K562 (cell line): ENCODE results near the gene NELFE. TPM values are rescaled to one million over a fixed set of nuclear protein-coding genes. Genes with fewer than 3 reads are reported as not detected.

ENCODE experiments used
- ATAC-seq: fragments of 200-7000 bp; cut with Tn5 transposase; 3 replicates; pipeline ENCODE4 v1.9.1; 2020; ENCODE audit warnings: moderate library complexity
- BruUV-seq: library from RNA; stranded (reverse); fragments of 400-500 nt; replicated peaks from 2 replicates; lab custom pipeline; 2021; lab: Mats Ljungman, UMichigan
- CTCF ChIA-PET: fragments of 300-600 bp; formaldehyde crosslinking; extraction: SDS; loops from one replicate; lab custom pipeline; 2021; ENCODE audit warnings: low intra/inter-chr PET ratio; lab: Yijun Ruan, JAX
- POLR2A ChIA-PET: fragments of 300-600, 350-650 bp; sonication (Branson Sonifier 250); formaldehyde crosslinking; extraction: SDS; loops from one replicate; lab custom pipeline; 2021; ENCODE audit warnings: antibody characterized with exemption, inconsistent platforms; lab: Yijun Ruan, JAX
- DNase-seq, 4 experiments: peaks; one replicate each; pipeline versions ENCODE4 v3.0.0 to v3.0.0-alpha.2; 2011 to 2018; ENCODE audit warnings: low spot score in 3 of 4, mixed read lengths in 3 of 4; ENCODE audit errors: extremely low read depth in 1 of 4
- FAIRE-seq: peaks from 2 replicates; lab custom pipeline; 2011; peaks lifted over from hg19 to GRCh38; lab: Jason Lieb, UNC
- H2AFZ ChIP-seq: 2 replicates; pipeline ENCODE4 v1.6.0; 2011; ENCODE audit warnings: low read depth, low read length, control low read depth, inconsistent platforms
- H3K27ac ChIP-seq: fragments of 200-600 bp; 3 replicates; pipeline ENCODE4 v1.8.0; 2011; ENCODE audit warnings: low read depth, mild to moderate bottlenecking, control low read depth, inconsistent platforms, low read length, moderate library complexity, mixed read lengths; ENCODE audit errors: extremely low read depth
- H3K27me3 ChIP-seq, 2 experiments: fragments of 300-600 bp in 1 of 2; 2 replicates in 1 of 2; 3 replicates in 1 of 2; pipeline versions ENCODE4 v1.6.0 to v1.8.0; 2011; ENCODE audit warnings: inconsistent platforms in 2 of 2, low read length in 2 of 2, mild to moderate bottlenecking in 1 of 2, mixed read lengths in 1 of 2, moderate library complexity in 1 of 2; ENCODE audit not compliant: control insufficient read depth in 2 of 2, insufficient read depth in 2 of 2
- H3K36me3 ChIP-seq: fragments of 300-600 bp; 3 replicates; pipeline ENCODE4 v1.8.0; 2011; ENCODE audit warnings: mild to moderate bottlenecking, low read length, inconsistent platforms; ENCODE audit not compliant: control insufficient read depth, insufficient read depth
- H3K4me1 ChIP-seq, 2 experiments: fragments of 200-600 bp in 1 of 2; replicated peaks in 1 of 2; 2 replicates in 1 of 2; 3 replicates in 1 of 2; pipeline versions ENCODE4 v1.5.1 to v1.8.0; 2011; ENCODE audit warnings: inconsistent platforms in 2 of 2, low read length in 2 of 2, mild to moderate bottlenecking in 1 of 2, mixed read lengths in 1 of 2, moderate library complexity in 1 of 2; ENCODE audit not compliant: control insufficient read depth in 2 of 2, insufficient read depth in 2 of 2
- H3K4me2 ChIP-seq: 2 replicates; pipeline ENCODE4 v1.6.1; 2011; ENCODE audit warnings: low read length, control low read depth, inconsistent platforms, mixed read lengths; ENCODE audit not compliant: insufficient read depth
- H3K4me3 ChIP-seq: fragments of 200-600 bp; sonication (generic), shearing (Covaris generic); 2 replicates; pipeline ENCODE4 v1.5.1; 2016; ENCODE audit warnings: control low read depth, inconsistent platforms
- H3K79me2 ChIP-seq: fragments of 200-600 bp; 3 replicates; pipeline ENCODE4 v1.8.0; 2011; ENCODE audit warnings: low read length, inconsistent platforms; ENCODE audit not compliant: control insufficient read depth, insufficient read depth
- H3K9ac ChIP-seq, 2 experiments: 2 replicates each; pipeline versions ENCODE4 v1.6.0 to v1.6.1; 2011; ENCODE audit warnings: low read depth in 2 of 2, low read length in 2 of 2, control low read depth in 1 of 2, inconsistent platforms in 1 of 2, mild to moderate bottlenecking in 1 of 2, mixed read lengths in 1 of 2; ENCODE audit not compliant: insufficient read depth in 1 of 2
- H3K9me1 ChIP-seq: one replicate; pipeline ENCODE4 v1.6.0; 2011; ENCODE audit warnings: inconsistent platforms, mild to moderate bottlenecking, low read length, moderate library complexity; ENCODE audit not compliant: control insufficient read depth, insufficient read depth
- H3K9me3 ChIP-seq: replicated peaks from 2 replicates; pipeline ENCODE4 v1.5.1; 2011; ENCODE audit warnings: low read depth, low read length, inconsistent platforms; ENCODE audit not compliant: control insufficient read depth, insufficient read depth
- H4K20me1 ChIP-seq: replicated peaks from 2 replicates; pipeline ENCODE4 v1.6.1; 2011; ENCODE audit warnings: low read length, inconsistent platforms, mixed read lengths; ENCODE audit not compliant: control insufficient read depth, insufficient read depth
- HSF4 ChIP-seq: fragments of 250-450 bp; sonication (Bioruptor Pico); IDR thresholded peaks from 2 replicates; pipeline ENCODE4 v2.1.2; 2022; ENCODE audit warnings: mild to moderate bottlenecking, moderate library complexity, borderline replicate concordance
- L3MBTL2 ChIP-seq: fragments of 450-650 bp; IDR thresholded peaks from 2 replicates; pipeline ENCODE4 v1.6.1; 2016; ENCODE audit warnings: mild to moderate bottlenecking, moderate library complexity
- NEUROD1 ChIP-seq: fragments of 150-350 bp; IDR thresholded peaks from 2 replicates; pipeline ENCODE4 v1.6.1; 2014; ENCODE audit warnings: borderline replicate concordance, low read length, low read depth; ENCODE audit not compliant: partially characterized antibody
- PTTG1 ChIP-seq: fragments of 450-650 bp; IDR thresholded peaks from 2 replicates; pipeline ENCODE4 v1.6.1; 2016; ENCODE audit warnings: low read depth, mild to moderate bottlenecking, missing genetic modification characterization, missing compliant biosample characterization
- SMARCC2 ChIP-seq: fragments of 450-650 bp; IDR thresholded peaks from 2 replicates; pipeline ENCODE4 v1.6.1; 2017; ENCODE audit warnings: antibody characterized with exemption, moderate library complexity, mild to moderate bottlenecking, low read depth
- WGBS: fragments of 100-300 bp; shearing (Covaris generic); methylation state at CpG from one replicate; pipeline ENCODE4 v1.1.6; 2016; ENCODE audit warnings: low coverage, mixed read lengths; ENCODE audit not compliant: insufficient coverage; ENCODE audit errors: missing lambda C conversion rate; 5-methylcytosine and 5-hydroxymethylcytosine counted together
- in situ Hi-C: fragments of 300-500 bp; cut with MboI; formaldehyde crosslinking; loops from 4 replicates; pipeline ENCODE4 v1.15.0; 2018; ENCODE audit warnings: inconsistent platforms, mixed read lengths
- intact Hi-C: fragments of 100-400 bp; cut with micrococcal nuclease; formaldehyde crosslinking; loops from 2 replicates; pipeline ENCODE4 v1.14.2; 2022
- polyA plus RNA-seq, 8 experiments: library from polyadenylated mRNA; depleted of rRNA in 4 of 8; stranded (reverse) in 5 of 8; unstranded in 3 of 8; fragments of >200 nt; fragmentation: Nextera tagmentation in 2 of 8; fragmentation: Illumina TruSeq in 1 of 8; extraction: Ambion mirVana in 2 of 8; extraction: Trizol in 1 of 8; gene quantifications; 2 replicates each; pipeline versions ENCODE4 v1.2.1 to v1.2.3, GENCODE V29; 2011 to 2014; ENCODE audit warnings: inconsistent platforms in 1 of 8, missing spikeins in 1 of 8
- total RNA-seq, 7 experiments: library from RNA; depleted of rRNA in 6 of 7; stranded (reverse); fragments of >200 nt in 6 of 7; fragmentation: Illumina TruSeq in 2 of 7; extraction: Trizol in 2 of 7; gene quantifications; 2 replicates each; pipeline versions ENCODE4 v1.2.1 to v1.2.3, GENCODE V29; 2011 to 2021; ENCODE audit warnings: low replicate concordance in 1 of 7
- TF ChIP-seq, protein P1 (sequence below): IDR thresholded peaks from 2 replicates; pipeline ENCODE4 v1.6.1; 2011; ENCODE audit not compliant: insufficient read length; ENCODE audit errors: extremely low read depth
- TF ChIP-seq, protein P2 (sequence below): sonication (generic); formaldehyde crosslinking; IDR thresholded peaks from 2 replicates; pipeline ENCODE4 v1.5.0; 2020; ENCODE audit warnings: missing genetic modification reagents
- TF ChIP-seq, protein P3 (sequence below): fragments of 250-450 bp; sonication (Bioruptor Pico); IDR thresholded peaks from 2 replicates; pipeline ENCODE4 v1.5.0; 2021
- TF ChIP-seq, protein P4 (sequence below): fragments of 450-650 bp; IDR thresholded peaks from 2 replicates; pipeline ENCODE4 v1.6.1; 2016; ENCODE audit warnings: mild to moderate bottlenecking
- TF ChIP-seq, protein P5 (sequence below): sonication (generic); formaldehyde crosslinking; IDR thresholded peaks from 2 replicates; pipeline ENCODE4 v1.8.1; 2023; ENCODE audit warnings: mild to moderate bottlenecking, missing genetic modification reagents
- TF ChIP-seq, protein P6 (sequence below): fragments of 200-800 bp; sonication (Bioruptor generic); IDR thresholded peaks from 2 replicates; pipeline ENCODE4 v1.6.1; 2017; ENCODE audit warnings: missing genetic modification characterization, missing compliant biosample characterization

The NELFE gene
- total and polyA plus RNA-seq, 9 of the 15 experiments (the other 6 are each of a cell fraction or from before 2014, with no cell fraction given), result 15.2 to 157 (median 91.5) TPM

DNA sequence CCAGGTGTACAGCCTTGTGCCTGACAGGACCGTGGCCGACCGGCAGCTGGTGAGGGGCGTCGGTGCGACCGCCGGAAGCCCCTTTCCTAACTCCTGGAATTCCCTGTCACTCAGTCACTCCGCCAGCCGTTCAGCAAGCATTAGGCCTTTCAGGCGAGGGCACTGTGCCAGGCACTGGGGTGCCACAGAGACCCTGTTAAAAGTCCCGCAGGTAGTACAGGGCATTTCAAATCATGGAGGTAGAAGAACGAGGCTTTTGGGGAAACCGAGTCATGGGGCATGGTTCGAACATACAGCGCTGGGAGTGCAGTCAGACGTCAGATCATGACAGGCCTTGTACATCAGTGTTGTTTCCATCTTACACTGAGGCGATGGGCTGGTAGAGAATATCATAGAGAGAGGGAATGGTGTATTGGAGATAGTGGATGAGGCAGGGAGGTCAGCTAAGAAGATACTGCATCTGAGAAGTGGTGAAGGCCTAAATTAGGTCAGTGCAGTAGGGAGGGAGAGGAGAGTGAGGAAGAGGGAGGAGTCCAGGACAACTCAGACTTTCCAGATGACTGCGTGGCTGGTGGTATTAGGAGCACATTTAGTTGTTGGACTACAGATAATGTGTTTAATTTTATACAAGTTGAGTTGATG, 14.1 kb upstream of the NELFE start:
- FAIRE-seq, result peak; percentile 84
- Histone ChIP-seq H4K20me1 (no peaks in the 10 kb centered on the region), H3K4me3 (peak overlapping the region; percentile 56), H3K9me3 (no peaks in the 10 kb centered on the region), H2AFZ (peak overlapping the region; percentile 93), H3K9me1 (no peaks in the 10 kb centered on the region), H3K27me3 (no peaks in the 10 kb centered on the region), H3K9ac (peak overlapping the region; percentile 90 to 96), H3K4me2 (peak overlapping the region; percentile 99), H3K27ac (peak overlapping the region; percentile 84), H3K36me3 (peaks cover 42% of the 10 kb centered on the region), H3K79me2 (peaks cover 54% of the 10 kb centered on the region), H3K4me1 (peaks cover 57 to 67% of the 10 kb centered on the region in 2 experiments; a peak in 4 of 5 replicates)
- ChIA-PET CTCF (no interaction called here), POLR2A (interaction anchor here (1.0 to 5.8 kb wide), 9 partner anchors 9 to 312 kb away, joined by 3 to 74 read pairs (median 7); partner anchors contain the start of genes C6orf47, CFB, NELFE and SKIC2)
- intact Hi-C loops (loop anchor here (1.0 to 10.0 kb wide), 2 partner anchors 14 to 238 kb away; partner anchors contain the start of genes CLIC1 and SKIC2), in situ Hi-C loops (loop anchor here (5.0 kb wide), 1 partner anchor 44 kb away; no protein-coding TSS in a partner anchor)
- peak; percentile 54 to 80 (median 64) for DNase-seq
- BruUV-seq, result TSS peak; percentile 71
- peak; percentile 60 for ATAC-seq
- WGBS, result 5% methylated on average over 19 of the region's 19 CpGs
- TF ChIP-seq, protein P1, sequence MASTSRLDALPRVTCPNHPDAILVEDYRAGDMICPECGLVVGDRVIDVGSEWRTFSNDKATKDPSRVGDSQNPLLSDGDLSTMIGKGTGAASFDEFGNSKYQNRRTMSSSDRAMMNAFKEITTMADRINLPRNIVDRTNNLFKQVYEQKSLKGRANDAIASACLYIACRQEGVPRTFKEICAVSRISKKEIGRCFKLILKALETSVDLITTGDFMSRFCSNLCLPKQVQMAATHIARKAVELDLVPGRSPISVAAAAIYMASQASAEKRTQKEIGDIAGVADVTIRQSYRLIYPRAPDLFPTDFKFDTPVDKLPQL, result no peak
- peak; percentile 47; the same call in 1 of the 2 replicates for TF ChIP-seq HSF4
- TF ChIP-seq, protein P2, sequence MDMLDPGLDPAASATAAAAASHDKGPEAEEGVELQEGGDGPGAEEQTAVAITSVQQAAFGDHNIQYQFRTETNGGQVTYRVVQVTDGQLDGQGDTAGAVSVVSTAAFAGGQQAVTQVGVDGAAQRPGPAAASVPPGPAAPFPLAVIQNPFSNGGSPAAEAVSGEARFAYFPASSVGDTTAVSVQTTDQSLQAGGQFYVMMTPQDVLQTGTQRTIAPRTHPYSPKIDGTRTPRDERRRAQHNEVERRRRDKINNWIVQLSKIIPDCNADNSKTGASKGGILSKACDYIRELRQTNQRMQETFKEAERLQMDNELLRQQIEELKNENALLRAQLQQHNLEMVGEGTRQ (CRISPR knock-in tag), result no peak
- TF ChIP-seq SMARCC2, result no peak
- TF ChIP-seq, protein P3, sequence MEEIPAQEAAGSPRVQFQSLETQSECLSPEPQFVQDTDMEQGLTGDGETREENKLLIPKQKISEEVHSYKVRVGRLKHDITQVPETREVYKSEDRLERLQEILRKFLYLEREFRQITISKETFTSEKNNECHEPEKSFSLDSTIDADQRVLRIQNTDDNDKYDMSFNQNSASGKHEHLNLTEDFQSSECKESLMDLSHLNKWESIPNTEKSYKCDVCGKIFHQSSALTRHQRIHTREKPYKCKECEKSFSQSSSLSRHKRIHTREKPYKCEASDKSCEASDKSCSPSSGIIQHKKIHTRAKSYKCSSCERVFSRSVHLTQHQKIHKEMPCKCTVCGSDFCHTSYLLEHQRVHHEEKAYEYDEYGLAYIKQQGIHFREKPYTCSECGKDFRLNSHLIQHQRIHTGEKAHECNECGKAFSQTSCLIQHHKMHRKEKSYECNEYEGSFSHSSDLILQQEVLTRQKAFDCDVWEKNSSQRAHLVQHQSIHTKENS (CRISPR knock-in tag), result no peak
- peak; percentile 69 for TF ChIP-seq L3MBTL2
- TF ChIP-seq, protein P4, sequence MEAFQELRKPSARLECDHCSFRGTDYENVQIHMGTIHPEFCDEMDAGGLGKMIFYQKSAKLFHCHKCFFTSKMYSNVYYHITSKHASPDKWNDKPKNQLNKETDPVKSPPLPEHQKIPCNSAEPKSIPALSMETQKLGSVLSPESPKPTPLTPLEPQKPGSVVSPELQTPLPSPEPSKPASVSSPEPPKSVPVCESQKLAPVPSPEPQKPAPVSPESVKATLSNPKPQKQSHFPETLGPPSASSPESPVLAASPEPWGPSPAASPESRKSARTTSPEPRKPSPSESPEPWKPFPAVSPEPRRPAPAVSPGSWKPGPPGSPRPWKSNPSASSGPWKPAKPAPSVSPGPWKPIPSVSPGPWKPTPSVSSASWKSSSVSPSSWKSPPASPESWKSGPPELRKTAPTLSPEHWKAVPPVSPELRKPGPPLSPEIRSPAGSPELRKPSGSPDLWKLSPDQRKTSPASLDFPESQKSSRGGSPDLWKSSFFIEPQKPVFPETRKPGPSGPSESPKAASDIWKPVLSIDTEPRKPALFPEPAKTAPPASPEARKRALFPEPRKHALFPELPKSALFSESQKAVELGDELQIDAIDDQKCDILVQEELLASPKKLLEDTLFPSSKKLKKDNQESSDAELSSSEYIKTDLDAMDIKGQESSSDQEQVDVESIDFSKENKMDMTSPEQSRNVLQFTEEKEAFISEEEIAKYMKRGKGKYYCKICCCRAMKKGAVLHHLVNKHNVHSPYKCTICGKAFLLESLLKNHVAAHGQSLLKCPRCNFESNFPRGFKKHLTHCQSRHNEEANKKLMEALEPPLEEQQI, result no peak; the same call in 1 of the 2 replicates
- TF ChIP-seq NEUROD1, result no peak
- TF ChIP-seq, protein P5, sequence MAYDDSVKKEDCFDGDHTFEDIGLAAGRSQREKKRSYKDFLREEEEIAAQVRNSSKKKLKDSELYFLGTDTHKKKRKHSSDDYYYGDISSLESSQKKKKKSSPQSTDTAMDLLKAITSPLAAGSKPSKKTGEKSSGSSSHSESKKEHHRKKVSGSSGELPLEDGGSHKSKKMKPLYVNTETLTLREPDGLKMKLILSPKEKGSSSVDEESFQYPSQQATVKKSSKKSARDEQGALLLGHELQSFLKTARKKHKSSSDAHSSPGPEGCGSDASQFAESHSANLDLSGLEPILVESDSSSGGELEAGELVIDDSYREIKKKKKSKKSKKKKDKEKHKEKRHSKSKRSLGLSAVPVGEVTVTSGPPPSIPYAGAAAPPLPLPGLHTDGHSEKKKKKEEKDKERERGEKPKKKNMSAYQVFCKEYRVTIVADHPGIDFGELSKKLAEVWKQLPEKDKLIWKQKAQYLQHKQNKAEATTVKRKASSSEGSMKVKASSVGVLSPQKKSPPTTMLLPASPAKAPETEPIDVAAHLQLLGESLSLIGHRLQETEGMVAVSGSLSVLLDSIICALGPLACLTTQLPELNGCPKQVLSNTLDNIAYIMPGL (CRISPR knock-in tag), result peak; percentile 77; the same call in 1 of the 2 replicates
- TF ChIP-seq PTTG1 (tag), result no peak
- TF ChIP-seq, protein P6, sequence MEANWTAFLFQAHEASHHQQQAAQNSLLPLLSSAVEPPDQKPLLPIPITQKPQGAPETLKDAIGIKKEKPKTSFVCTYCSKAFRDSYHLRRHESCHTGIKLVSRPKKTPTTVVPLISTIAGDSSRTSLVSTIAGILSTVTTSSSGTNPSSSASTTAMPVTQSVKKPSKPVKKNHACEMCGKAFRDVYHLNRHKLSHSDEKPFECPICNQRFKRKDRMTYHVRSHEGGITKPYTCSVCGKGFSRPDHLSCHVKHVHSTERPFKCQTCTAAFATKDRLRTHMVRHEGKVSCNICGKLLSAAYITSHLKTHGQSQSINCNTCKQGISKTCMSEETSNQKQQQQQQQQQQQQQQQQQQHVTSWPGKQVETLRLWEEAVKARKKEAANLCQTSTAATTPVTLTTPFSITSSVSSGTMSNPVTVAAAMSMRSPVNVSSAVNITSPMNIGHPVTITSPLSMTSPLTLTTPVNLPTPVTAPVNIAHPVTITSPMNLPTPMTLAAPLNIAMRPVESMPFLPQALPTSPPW (CRISPR knock-in tag), result no peak
